ENCODE measurements around the gene CDC42BPB.
A peak's percentile ranks its signal among the peaks of the same experiment; 100 is the strongest.

Gene CDC42BPB

DNA sequence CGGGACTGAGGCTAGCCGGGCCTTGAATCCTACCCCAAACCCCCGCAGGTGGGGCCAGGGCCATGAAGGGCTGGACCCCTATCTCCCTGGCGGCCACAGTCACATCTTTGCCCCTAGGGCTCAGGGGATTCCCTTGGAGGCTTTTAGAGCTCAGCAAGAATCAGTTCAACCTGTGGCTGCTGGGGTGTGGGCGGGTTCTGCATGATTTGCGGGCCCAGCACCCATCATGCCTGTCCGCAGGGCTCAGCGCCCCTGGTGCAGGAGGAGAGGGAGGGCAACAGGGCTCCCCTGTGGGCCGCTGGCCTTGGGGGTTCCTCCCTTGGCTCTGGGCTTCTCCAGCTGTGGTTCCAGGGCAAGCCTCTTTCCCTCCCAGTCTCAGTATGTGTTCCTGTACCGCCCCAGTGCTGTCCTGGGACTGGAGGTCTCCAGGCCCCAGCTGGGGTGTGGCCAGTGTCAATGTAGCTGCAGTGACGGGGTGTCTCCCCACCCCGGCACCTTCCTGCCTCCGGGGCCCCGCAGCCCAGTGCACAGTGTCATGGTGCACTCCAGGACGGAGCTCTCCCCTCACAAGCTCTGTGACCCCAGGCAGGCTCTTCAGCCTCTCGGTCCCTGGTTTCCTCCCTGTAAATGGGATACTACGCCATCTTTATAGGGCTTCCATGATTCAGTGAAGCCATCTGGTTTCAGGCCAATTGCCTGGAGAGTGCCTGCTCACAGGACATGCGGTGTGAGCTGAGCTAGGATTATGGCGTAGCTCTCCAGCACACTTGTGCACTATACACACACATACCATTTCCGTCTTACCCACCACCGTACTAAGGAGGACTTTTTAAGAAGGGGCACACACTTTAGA is 16.8 kb upstream of the CDC42BPB start:
- no peak for DNase-seq (ENCODE audit: low read depth, low spot score)

- DNase-seq (ENCODE audit: low read depth, low spot score): no peak
Measured at GRCh38 chr14:103073367-103073875, 16.1 kb upstream of the CDC42BPB start.

DNA sequence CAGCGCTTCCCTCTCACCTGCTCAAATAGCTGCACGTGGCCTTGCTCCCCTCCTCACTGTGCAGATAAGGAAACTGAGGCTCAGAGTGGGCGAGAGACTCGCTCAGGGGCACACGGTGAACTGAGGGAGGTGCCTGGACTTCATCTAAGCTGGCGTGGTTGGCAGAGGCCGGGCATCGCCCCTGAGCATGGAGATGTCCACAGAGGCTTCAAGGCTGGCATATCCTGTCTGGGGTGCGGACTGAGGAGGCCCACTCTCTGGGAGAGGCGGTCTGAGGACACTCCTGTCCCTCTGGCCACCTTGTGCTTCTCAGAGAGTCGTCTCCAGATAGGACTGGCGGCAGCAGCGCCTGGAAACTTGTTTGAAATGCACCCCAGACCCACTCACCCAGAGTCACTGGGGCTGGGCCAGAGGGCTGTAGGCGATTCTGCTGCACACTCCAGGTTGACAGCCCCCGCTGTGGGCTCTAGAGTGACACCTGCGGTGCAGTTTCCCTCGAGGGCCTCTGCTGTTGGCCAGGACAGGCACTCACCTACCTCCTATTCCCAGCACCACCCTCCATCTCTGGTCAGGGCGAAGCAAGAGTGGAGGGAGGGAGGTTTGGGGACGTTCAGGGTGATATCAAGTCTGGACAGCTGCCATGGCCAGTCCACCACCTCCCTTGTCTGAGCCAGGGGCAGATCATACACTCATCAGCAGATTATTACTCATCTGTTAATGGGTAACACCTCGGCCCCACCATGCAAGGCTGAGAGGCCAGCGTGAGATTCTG is 15.4 kb upstream of the CDC42BPB start:
- DNase-seq (ENCODE audit: low read depth, low spot score): no peak

- no peak for DNase-seq (ENCODE audit: low read depth, low spot score)
Measured at GRCh38 chr14:103071544-103072251, 14.3 kb upstream of the CDC42BPB start.

GRCh38 chr14:103070971-103071542 is 13.7 kb upstream of the CDC42BPB start:
- no peak for DNase-seq (ENCODE audit: low read depth, low spot score)

DNA sequence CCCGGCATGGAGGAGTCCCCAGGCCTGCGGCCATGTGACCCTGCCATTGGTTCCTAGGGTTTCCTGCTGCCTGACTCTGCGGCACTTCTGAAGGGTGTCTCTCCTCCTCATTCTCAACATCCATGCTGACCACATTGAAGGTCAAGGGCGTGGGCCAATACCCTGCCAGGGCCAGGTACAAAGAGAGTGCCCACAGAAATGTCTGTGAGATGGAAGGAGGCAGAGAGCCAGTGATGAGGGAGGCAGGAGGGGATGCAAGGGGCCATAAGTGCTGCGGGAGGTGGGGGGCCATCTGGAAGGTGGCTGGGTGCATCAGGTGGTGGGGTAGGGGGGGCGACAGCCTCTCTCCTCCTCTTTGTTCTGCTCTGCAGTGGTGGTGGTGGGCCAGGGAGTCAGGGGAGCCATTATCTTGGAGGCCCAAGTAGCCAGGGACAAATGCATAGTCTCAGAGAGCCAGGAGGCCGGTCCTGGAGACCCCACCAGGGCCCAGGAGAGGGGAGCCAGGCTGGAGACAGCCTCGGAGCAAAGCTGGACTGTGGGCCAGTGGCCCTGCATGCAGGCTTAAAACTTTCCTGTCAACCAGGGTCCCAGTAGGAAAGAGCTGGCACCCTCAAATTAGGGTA is 13.0 kb upstream of the CDC42BPB start:
- DNase-seq (ENCODE audit: low read depth, low spot score): no peak

GRCh38 chr14:103068351-103069073 is 11.2 kb upstream of the CDC42BPB start:
- no peak for DNase-seq (ENCODE audit: low read depth, low spot score)

DNA sequence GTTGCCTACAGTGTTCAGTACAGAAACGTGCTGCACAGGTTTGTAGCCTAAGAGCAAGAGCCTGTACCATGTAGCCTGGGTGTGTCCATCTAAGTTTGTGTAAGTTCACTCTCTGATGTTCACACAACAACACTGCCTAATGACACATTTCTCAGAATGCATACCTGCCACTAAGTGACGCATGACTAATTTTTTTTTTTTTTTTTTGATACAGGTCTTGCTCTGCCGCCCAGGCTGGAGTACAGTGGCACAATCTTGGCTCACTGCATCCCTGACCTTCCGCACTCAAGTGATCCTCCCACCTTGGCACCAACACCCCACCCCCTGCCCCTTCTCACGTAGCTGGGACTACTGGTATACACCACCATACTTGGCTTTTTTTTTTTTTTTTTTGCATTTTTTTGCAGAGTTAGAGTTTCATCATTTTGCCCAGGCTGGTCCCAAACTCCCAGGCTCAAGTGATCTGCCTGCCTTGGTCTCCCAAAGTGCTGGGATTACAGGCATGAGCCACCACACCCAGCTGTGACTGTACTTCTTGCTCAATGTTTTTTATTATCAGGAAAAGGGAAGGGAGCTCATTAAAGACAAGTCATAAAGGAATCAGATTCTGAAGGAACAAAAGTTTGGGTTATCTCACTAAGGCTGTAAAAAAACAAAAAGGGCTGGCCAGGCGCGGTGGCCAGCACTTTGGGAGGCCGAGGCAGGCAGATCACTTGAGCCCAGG is 10.0 kb upstream of the CDC42BPB start:
- no peak for DNase-seq (ENCODE audit: low read depth, low spot score)

DNA sequence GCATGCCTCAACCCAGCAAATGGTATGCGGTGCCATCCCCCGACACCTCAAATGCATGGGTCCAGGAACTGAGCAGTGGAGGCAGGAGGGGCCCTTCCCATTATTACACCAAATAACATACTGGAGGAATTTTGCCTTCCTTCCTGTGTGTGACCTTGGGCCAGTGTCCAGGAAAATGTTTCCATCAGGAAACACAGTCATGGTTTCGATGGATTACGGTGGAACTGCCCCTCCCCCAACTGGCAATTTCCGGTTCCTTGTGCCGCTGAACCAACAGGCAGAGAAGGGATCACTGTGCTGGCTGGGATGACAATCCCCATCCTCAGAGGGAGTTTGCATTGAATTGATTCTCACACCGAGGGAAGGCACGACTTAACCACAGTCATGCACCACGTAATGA is 9.1 kb upstream of the CDC42BPB start:
- DNase-seq (ENCODE audit: low read depth, low spot score): no peak

DNA sequence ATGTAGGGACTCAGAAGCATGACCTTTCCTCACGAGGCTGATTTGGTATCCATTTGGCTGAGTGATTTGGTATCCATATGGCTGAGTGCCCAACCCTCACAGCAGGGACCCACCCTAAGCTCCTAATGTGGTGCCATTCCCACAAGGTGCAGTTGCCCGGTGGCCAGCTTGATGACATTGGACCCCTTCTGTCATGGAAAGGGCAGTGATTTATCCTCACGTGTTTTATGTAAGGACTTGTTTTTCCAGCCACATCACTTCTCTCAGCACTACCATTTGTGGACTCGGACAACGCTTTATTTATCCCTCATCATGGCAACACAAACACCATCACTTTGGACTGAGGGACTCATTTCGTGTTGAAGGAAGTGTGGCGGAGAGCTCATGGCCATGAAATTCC is 8.5 kb upstream of the CDC42BPB start:
- no peak for DNase-seq (ENCODE audit: low read depth, low spot score)

DNA sequence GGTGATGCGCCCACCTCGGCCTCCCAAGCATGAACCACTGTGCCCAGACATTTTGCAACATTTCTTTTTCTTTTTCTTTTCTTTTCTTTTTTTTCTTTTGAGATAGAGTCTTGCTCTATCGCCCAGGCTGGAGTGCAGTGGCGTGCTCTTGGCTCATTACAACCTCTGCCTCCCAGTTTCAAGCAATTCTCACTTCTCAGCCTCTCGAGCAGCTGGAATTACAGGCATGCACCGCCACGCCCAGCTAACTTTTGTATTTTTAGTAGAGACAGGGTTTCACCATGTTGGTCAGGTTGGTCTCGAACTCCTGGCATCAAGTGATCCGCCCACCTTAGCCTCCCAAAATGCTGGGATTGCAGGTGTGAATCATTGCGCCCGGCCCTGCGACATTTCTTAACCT is 7.6 kb upstream of the CDC42BPB start:
- DNase-seq (ENCODE audit: low read depth, low spot score): no peak

- no peak for DNase-seq (ENCODE audit: low read depth, low spot score)
Measured at GRCh38 chr14:103064436-103064835, 7.1 kb upstream of the CDC42BPB start.

- no peak for DNase-seq (ENCODE audit: low read depth, low spot score)
Measured at GRCh38 chr14:103061482-103061976, 4.2 kb upstream of the CDC42BPB start.

- no peak for DNase-seq (ENCODE audit: low read depth, low spot score)
Measured at GRCh38 chr14:103059556-103059955, 2.2 kb upstream of the CDC42BPB start.

- DNase-seq (ENCODE audit: low read depth, low spot score): no peak
Measured at GRCh38 chr14:103058164-103059055, 1.1 kb upstream of the CDC42BPB start.

- no peak for DNase-seq (ENCODE audit: low read depth, low spot score)
Measured at GRCh38 chr14:103057028-103057371, 349 bp downstream of the CDC42BPB start.

- DNase-seq (ENCODE audit: low read depth, low spot score): peak; percentile 58
Measured at GRCh38 chr14:103056322-103057027, 874 bp downstream of the CDC42BPB start.

- DNase-seq (ENCODE audit: low read depth, low spot score): no peak
Measured at GRCh38 chr14:103055695-103056094, 1.7 kb downstream of the CDC42BPB start.
